Activated effector memory CD4-positive, alpha-beta T cell treated with Interleukin-2 at 50 U/mL for 16 hours (primary cell): ENCODE results near the gene RAPGEF4.

Experiments
- DNase-seq: peaks from one replicate; pipeline ENCODE4 v3.0.0-alpha.2; 2020

The RAPGEF4 gene

DNA sequence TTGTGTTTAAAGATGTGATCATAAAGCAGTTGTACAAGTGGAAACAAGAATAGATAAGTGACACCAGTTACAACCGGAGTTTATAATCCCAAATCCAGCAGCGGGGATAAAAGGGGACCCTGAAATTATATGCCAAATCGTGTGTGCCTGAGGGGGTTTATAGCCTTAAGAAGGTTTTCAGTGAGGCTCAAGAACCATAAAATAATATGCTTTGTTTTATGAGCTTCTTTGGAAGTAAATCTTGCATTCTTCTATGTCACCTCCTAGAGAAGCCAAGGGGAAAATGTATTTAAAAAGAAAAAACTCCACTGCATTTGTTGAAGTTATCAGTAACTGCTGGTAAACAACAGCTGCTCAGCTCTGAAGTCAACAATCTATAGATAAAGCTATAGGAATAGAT lies 314.2 kb downstream of the RAPGEF4 start:
- no peak for DNase-seq

DNA sequence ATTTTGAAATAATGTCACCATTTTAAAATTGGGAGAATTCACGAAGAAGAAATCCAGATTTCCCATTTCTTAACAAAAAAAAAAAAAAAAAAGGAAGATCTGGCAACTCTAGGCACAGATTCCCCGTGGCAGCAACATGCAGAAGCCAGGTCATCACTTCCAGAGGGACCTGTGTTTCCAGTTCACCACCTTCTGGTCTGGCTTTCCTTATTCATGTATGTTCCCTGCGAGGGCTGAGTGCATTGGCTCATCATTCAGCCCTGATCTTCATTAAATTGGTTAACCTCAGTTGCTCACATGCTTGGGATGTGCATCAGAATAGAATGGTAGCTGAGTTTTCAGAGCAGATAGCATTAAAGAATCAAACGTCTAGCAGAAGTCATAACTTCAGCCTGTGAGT lies 315.0 kb downstream of the RAPGEF4 start:
- DNase-seq, result no peak

DNA sequence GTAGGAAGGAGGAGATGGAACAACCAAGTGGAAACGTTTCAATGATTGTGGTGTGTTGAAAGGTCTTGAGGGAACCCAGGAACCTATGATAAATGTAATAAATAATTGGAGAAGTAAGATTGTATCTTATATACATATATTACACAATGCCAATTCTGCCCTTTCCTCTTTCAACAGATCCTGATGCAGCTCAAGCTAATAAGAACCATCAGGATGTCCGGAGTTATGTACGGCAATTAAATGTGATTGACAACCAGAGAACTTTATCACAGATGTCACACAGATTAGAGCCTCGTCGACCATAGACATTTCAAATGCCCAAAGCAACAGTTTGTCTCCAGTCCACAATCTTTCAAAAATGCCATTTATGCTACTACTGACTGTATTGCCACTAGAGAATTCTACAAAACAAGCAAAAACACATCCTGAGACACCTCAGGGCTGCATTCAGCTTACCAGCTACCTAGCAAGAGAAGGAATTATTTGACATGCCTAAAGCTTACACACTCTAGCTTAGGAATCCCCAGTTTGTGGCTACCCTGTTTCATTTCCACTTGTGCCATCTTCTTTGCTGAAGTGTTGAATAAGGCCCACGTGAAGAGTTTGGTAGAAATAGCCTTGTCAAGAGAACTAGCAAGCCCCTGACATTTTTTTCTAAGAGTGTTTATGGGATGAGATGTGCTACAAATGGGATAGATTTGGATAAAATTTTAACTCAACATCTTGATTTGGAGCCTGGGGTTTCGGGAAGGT lies 316.0 kb downstream of the RAPGEF4 start:
- DNase-seq, result no peak

DNA sequence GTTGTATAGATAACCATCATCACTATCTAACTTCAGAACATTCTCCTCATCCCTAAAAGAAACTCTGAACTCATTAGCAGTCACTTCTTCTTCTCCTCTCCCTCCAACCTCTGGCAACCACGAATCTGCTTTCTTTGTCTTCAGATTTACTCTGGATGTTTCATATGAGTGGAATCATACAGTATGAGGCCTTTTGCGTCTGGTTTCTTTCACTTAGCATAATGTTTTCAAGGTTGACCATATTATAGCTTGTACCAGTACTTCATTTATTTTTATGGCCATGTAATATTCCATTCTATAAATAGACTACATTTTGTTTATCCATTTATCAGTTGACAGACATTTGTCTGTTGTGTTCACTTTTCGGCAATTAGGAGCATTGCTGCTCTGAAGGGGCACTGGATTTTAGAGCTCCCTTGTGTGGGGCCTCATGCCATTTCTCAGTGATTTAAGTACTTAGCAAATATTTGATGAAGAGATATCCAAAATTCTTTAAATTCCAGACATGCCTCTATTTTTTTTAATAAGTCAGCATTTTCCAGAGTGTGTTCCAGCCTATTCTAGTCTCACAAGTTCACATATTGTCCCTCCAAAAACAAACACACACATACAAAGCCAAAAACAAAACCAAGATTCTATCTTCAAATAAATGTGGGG lies 317.5 kb downstream of the RAPGEF4 start:
- DNase-seq, result no peak

DNA sequence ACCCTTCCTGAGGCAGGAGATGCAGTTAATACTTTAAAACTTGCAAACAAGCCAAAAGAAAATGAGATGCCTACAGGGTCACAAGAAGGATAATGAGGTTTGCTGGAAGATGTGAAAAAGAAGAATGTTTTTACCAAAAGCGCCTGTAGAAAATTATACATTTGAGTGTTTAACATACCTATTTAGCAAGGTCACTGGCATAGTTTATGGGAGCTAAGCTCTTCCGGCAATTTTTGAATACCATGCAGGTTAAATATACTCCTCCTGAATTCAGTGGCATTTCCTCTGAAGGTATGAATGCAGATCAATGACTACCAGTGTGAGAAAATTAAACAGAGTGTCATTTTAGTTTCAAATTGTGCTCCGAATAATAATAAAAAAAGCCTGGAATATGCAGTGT lies 318.8 kb downstream of the RAPGEF4 start:
- no peak for DNase-seq

DNA sequence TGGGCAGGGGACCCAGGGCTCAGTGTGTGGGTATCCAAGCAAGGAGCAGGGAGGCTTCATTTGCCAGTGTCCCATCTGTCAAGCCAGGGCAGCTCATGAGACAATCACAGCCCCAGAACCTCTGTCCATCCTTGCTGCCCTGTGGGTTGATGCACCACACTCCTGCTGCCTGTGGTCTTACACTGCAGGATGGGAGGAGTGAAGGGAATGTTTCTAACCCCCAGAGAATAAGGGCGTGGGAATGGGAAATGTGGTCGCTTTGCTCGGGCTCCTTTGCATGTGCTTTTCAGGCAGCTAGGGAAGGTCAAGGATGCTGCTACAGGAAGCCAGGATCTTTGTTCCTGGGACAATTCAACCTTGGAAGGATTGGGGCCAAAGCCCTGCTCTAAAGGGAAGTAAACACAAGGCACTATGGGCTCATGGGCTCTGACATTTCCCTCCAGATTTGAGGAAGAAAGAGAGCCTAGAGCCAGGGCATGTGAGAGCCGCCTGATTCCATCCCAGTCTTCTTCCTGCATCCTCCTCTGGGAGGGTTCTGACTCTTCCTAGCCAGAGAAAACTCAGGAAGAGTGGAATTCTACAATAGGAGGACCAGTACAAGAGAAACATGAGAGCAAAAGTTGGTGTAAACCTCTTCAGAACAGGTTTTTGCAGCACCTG lies 321.2 kb downstream of the RAPGEF4 start:
- no peak for DNase-seq

GRCh38 chr2:173058097-173058496 lies 322.5 kb downstream of the RAPGEF4 start:
- DNase-seq, result no peak

DNA sequence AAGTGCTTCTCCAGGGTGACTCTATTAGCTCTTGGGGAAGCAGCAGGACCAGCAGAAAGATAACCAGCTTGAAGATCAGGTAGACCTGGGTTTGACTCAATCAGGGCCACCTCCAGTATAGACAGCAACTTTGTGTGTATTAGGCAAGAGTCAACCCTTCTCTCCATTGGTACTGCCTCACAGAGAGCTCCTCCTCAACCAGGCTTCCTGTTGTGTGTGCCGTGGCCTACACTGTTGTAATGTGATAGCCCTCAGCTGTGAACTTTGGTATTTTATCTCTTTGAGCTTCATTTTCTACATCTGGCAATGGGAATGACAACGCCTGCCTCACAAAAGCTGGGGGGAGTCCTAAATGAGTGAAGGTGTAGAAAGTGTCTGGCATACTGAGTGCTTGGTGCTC lies 323.0 kb downstream of the RAPGEF4 start:
- DNase-seq, result no peak

DNA sequence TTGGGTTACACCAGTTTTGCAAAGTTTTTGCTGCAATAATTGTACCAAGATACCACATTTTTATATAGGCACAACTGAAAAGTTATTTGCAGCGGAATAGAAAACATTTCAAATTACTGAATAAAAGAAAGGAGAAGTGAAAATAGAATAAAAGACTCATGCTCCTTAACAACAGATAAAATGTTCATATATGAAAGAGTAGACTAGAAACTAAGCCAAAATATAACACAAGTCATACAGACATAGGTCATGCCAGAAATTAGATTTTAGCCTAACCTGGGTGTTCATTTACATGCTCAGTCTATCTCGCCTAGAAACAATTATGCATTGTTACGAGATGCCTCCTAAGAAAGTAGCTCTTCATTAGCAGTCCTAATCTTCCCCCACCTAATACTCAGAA lies 323.6 kb downstream of the RAPGEF4 start:
- no peak for DNase-seq

DNA sequence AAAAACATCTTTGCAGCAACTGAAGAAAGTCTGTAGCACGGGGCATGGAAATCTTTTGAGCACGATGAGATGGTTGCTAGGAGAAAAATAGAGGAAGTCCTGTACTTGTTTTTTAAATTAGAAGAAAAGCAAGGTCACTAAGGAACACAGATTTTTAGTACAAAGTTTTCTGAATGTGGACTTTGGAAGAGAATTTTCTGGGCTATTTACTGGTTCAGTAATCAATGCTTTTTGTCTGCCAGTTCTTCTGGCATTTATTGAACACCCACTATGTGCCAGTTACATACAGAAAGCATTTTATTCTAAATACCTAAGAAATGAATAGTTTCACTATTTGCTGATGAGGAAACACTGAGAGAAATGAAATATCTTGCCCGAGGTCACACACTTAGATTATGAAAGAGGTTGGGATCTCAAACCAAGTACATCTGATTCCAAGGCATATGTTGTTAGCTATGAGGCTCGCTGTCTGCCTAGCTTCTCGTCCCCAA lies 324.4 kb downstream of the RAPGEF4 start:
- no peak for DNase-seq

DNA sequence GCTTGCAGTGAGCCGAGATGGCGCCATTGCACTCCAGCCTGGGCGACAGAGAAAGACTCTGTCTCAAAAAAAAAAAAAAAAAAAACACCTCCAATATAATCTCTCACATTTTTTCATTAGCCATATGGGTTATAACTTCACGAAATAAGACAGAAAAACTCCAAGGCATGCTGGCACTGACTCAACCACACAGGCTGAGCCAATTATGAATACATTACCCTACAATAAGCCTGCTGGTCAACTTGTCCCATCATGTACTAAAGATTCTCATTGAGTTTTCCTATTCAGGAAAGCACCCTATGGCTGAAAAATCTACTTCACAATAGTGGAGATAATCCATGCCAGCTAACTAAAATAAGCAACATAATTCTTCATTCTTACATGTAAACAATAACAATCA lies 327.2 kb downstream of the RAPGEF4 start:
- no peak for DNase-seq

- DNase-seq, result no peak
Observed at GRCh38 chr2:173064151-173064805, 328.6 kb downstream of the RAPGEF4 start.

DNA sequence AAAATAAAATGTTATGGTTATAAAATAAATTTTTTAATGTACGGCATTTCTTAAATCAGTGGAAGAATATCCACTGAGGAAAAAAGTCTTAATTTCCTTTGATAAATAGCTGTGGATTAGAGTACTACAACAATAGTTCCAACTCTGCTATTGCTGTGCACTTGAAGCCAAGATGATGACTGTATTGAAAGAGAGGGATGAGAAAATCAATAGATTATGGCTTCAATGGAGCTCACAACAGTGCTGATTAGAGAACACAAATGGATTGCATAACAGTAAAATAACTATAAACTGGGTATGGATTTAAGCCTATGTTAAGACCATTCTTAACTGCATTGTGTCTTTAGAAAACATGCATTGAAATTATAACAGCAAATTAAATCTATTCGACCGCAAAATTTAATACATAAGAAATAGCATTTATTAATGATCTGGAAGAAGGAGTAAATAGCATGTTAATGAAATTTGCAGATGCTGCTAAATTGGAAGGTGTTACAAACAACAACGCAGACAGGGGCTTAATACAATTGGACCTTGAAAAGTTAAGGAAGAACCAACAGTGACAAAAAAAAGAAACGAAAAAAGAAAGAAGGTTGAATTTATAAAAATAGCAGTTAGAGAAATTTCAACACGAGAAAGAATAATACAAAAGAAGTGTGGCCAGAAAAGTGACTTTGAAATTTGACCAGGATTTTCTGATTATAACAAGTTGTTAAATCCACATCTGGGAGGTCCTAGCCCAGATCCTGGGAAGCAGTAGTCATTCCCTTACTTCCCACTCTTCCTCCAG lies 331.4 kb downstream of the RAPGEF4 start:
- no peak for DNase-seq

- DNase-seq, result no peak
Observed at GRCh38 chr2:173075056-173075780, 339.6 kb downstream of the RAPGEF4 start.

DNA sequence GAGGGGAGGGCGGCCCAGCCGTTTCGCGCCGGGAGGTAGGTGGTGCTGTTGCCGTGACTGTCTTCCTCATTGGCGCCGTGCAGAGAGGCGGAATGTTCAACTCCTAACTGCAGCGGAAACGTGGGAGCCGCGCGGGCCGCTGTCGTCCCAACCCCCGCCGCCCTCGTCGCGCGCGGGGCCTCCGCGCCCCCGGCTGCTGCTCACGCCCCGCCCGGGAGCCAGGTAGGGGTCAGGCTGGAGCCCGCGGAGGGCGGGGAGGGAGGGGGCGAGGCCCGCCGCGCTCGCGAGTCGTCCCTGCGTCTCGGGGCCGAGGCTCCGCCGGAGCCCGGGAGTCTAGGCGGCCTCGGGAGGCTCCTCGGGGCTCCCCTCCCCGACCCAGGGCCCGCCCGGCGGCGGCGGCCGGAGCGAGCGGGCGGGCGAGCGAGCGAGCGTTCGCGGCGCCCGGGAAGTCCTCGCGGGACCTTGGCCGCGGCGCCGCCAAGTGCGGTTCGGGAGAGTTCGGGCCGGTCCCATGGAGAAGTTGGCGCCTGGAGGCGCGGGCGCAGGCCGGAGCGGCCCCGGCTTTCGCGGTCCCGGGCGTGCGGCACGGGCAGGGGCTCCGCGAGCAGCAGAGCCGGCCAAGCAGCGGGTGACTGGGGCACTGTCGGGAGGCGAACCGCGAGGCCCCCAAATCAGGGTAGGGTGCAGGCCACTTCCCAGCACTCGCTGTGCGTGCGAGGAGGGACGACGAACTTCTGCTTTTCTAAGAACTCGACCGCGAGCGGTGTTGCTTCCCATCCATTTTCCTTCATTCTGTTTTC lies 340.3 kb downstream of the RAPGEF4 start, which contains the start of gene MAP3K20:
Gene MAP3K20 (plus strand): TSS at position 66 of the 800 bp plus-strand sequence. CDS start 15,186 bp downstream, outside the sequence.
- peak; percentile 20 for DNase-seq

DNA sequence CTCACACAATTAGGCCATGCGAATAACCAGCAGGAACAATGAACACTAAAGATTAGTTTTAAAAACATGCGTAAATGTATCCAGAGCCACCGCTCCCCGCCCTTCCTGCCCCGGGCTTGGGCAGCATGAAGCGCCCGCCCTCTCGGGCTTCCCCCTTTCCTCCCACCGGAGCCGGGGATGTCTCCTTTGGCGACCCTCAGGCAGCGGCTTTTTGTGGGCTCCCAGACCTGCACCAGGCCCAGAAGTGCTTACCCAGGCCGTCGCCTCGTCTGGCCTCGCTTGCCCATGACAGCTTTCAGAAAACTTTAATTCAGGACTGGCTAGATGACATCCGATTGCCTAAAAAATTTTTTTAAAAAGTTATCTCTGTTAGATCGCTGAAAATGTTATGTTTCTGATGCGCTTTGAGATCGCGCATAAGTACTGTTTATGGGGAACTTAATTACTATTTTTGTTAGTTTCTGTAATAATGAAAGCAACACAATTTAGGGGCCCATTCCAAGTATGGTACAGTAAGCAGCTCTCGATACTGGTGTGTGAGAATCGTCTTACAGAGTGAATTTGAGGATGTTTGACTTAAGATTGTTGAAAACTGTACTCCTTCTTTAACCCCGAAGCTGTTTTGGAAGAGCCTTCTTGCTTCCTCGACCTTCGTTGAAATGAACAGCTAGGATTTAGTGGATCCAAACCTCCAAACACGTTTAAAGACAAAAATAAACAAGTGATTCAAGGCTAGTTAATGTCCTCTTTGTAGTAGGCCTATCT lies 341.1 kb downstream of the RAPGEF4 start:
- DNase-seq, result no peak

DNA sequence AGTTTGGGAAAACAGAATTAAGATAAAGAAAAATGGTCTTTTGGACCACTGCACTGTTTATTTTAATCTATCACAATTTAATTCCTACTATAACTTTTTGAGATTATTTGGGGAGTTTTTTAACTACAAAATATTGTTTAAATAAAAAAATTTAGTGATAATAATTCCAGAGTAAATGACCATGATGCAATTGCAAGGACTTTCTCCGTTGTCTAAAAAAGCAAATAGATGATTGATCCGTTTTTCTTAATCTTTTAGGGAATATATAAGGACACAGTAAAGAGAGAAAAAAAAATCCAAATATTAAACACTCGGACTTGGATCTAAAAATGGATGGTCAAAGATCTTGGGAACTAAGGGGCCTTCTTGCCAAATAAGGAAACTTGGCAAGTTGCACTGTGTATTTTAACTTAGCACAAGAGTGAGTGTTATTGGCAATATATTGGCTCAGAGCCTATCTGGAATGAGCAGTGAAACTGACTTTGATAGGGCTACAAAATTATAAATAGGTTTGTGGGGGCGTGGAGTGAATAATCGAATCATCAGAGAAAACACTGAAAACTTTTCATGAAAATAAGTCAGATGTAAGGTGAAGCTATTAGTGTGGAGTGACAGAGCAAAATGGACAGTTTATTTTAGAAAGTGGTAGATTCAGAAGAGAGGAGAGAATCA lies 342.0 kb downstream of the RAPGEF4 start:
- no peak for DNase-seq

GRCh38 chr2:173079141-173079540 lies 343.5 kb downstream of the RAPGEF4 start:
- no peak for DNase-seq
